Iris pigment epithelial cell (primary cell): ENCODE results near the gene SMAP1.
"Not testable (repeated sequence)": the region's sequence is repeated elsewhere in the genome, so short reads cannot be mapped to it uniquely, and the experiment has no call there.

ENCODE experiments used
- DNase-seq: peaks from one replicate; pipeline ENCODE4 v3.0.0-alpha.2; 2011; ENCODE audit warnings: low read depth

SMAP1 gene

DNA sequence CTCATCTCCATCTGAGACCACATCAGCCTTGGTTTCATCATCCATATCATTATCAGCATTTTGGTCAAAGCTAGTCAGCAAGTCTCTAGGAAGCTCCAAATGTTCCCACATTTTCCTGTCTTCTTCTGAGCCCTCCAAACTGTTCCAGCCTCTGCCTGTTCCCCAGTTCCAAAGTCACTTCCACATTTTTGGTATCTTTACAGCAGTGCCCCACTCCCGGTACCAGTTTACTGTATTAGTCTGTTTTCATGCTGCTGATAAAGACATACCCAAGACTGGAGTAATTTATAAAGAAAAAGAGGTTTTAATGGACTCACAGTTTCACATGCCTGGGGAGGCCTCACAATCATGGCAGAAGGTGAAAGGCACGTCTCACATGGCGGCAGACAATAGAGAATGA is 74.8 kb downstream of the SMAP1 start:
- DNase-seq, result not testable (repeated sequence)

GRCh38 chr6:70753870-70754380 is 86.2 kb downstream of the SMAP1 start:
- DNase-seq, result no peak

GRCh38 chr6:70758883-70759282 is 91.2 kb downstream of the SMAP1 start:
- DNase-seq, result no peak

- peak; percentile 15 for DNase-seq
Measured at GRCh38 chr6:70763754-70764510, 96.2 kb downstream of the SMAP1 start.

DNA sequence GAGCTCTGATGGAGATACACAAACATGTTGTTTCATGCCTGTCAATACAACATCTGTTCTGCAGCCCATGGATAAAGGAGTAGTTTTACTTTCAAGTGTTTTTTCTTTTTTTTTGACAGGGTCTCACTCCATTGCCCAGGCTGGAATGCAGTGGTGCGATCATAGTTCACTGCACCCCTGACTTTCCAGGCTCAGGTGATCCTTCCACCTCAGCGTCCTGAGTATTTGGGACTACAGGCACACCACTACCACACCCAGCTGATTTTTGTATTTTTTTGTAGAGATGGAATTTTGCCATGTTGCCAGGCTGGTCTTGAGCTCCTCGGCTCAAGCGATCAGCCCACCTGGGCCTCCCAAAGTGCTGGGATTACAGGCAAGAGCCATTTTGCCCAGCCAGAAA is 97.0 kb downstream of the SMAP1 start:
- DNase-seq, result no peak

- not testable (repeated sequence) for DNase-seq
Measured at GRCh38 chr6:70771351-70771750, 103.7 kb downstream of the SMAP1 start.

- DNase-seq, result no peak
Measured at GRCh38 chr6:70779934-70780333, 112.3 kb downstream of the SMAP1 start.

GRCh38 chr6:70790483-70791224 is 123.0 kb downstream of the SMAP1 start:
- no peak for DNase-seq

DNA sequence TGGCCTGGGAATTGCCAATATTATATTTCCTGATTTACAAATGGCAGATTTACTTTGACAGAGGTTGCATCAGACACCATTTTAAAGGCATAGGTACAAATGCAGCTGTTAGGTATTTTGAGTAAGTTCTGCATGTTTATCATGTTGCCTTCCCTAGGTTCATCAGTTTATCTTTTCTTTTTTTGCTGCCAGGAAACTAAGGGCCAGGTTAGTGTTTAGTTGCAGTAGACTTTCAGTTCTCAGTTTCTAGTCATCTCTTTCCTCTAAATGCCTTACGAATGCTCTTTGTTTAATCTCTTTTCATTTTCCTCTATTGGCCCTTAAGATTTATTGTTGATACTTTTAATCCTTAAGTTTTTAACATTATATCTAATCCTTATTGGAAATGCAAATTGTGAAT is 129.9 kb downstream of the SMAP1 start:
- DNase-seq, result no peak

- DNase-seq, result no peak
Measured at GRCh38 chr6:70806086-70806485, 138.4 kb downstream of the SMAP1 start.

DNA sequence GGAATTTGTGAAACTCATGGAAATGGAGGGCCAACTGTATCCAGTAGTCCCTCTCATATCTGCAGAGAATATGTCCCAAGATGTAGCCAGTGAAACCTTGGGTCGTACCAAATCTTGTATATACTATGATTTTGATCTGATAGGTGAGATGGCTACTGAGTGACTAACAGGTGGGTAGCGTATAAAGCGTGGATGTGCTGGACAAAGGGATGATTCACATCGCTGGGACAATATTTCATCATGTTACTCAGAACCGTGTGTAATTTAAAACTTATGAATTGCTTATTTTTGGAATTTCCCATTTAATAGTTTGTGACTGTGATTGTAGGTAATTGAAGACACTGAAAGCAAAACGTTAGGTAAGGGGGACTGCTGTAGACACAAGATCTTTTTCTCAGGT is 144.1 kb downstream of the SMAP1 start:
- peak; percentile 61 for DNase-seq

DNA sequence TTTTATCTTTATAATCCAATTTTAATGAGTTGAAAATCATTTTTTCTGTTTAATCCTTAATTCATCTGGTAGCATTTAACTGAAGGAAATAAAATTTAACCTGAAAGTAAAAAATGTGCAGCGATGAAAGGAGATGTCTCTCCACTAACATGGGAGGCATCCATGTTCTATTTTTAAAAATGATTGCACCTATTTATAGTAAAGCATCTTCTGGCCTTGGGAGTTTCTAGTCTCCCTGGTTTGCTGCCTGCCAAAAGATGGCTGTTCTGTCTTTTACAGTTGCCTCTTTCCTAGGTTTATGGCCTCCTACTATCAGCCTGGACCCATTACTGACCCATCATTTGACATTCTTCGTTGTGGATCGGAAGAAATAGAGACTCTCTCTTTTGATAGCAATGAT is 146.2 kb downstream of the SMAP1 start:
- DNase-seq, result no peak

DNA sequence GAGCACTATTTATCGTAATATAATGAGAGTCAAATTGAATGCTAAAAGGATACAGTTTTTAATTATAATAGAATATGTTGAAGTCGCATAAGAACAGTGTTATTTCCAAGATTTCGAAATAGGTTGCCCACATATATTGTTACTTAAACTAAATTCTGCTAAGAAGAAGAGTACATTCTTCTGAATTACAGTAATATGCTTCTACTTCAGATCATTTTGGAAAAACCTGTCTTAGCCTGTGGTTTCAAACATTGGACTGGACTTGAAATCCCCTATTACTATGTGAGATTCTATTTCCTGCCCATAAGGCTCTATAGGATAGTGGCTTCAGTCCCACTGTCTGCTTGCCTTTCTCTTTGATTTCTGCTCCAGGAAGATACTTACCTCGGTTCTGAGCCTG is 152.0 kb downstream of the SMAP1 start:
- peak; percentile 46 for DNase-seq

- DNase-seq, result no peak
Measured at GRCh38 chr6:70820778-70821177, 153.1 kb downstream of the SMAP1 start.

- DNase-seq, result no peak
Measured at GRCh38 chr6:70821751-70822150, 154.1 kb downstream of the SMAP1 start.

GRCh38 chr6:70823651-70824050 is 156.0 kb downstream of the SMAP1 start:
- DNase-seq, result no peak

DNA sequence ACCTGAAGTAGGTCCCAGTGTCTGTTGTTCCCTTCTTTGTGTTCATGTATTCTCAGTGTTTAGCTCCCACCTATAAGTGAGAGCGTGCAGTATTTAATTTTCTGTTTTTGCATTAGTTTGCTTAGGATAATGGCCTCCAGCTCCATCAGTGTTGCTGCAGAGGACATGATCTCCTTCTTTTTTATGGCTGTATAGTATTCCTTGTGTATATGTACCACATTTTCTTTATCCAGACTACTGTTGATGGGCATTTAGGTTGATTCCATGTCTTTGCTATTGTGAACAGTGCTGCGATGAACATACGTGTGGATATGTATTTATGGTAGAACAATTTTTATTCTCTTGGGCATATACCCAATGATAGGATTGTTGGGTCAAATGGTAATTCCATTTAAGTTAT is 163.7 kb downstream of the SMAP1 start:
- no peak for DNase-seq

DNA sequence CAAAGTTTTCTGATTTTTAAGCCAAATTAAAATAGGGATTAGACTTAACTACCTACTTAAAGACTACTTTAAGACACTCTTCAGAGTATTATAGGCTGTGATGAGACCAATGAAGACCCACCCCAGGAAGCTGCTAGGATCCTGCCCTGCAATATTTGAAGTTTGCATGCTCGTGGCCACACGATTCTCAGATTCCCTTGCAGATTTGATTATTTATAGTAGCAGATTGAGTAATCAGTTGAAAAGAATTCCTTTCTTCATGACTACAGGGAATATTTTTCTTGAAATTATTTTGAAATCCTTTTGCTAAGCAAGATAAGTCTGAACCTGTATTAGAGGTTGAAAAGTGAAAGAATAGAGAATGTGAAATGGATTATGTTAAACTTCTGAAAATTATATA is 166.8 kb downstream of the SMAP1 start:
- peak; percentile 67 for DNase-seq

GRCh38 chr6:70838907-70839285 is 171.2 kb downstream of the SMAP1 start:
- DNase-seq, result peak; percentile 9

DNA sequence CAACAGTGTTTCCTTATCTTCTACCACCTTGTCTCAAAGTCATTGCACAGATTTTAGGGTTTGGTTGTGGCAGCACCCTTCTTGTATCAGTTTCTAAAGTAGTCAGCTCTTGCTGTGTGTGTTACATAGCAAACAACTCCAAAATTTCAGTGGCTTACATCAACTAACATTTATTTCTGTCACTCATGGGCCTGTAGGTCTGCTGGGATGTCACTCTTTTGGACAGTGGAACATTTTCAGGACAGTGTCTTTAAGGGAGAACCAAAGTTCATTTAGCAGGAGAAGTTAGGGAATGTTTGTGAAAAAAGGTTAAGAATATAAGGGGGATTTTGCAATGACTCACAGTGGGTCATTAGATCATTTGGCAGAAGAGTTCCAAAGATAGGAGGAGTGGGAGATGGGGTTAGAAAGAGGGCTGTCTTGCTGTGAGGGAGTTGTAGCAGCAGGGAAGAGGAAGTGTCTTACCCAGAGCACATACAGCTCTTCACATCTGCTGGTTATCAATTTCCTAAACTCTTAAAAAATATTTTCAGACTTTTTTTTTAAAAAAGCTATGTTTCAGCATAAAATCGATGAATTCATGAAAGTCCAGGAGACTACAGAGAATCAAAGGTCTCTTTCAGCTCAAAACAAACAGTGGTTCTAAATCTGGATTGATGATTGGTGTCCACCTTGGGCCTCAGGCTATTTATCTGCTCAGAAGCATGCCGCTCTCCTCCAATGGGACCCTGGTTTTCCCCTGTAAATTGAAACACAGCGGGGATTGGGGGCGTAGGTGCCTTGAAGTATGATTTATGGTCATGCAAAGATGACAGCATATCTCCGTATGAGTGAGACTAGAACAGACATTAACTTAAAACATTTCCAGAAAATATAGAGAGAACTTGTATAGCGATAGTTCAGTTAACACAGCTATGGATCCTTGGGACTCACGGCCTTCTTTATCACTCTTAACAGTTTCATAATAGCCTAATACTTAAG is 171.9 kb downstream of the SMAP1 start:
- peak; percentile 9 for DNase-seq

DNA sequence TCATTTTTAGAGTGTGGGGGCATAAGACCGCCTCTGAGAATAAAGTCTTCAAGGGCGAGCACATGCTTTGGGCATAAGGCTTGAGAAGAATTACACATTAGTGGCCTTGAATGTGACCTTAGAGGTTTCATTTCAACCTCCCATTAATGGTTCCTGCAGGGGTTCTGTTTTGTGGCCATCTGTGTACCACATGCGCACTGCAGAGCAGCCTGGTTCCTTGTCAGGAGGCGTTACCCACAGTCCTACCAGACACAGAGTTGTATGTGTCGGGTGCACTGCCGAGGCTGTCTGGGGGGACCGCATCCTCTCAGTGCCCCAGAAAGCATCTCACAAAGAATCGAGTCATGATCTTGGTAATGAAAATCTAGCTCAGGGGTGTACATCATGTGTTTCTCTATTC is 173.4 kb downstream of the SMAP1 start:
- DNase-seq, result no peak

DNA sequence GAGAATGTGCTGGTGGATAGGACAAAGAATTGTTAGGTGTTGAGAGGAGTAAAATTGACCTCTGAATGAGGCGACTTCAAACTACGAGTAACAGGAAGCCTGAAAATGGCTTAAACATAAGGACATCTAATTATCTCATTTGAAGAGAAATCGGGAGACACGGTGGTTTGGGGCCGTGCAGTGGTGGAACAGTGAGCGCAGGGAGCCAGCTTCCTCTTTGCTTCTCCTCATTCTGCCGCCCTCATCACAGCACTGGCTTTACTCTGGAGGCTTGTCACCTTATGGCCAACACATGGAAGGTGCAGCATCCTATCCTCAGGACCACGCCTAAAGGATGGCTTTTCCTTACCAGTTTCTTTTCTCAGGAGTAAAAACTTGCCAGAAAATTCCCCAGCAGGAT is 174.9 kb downstream of the SMAP1 start:
- no peak for DNase-seq
